ENCODE data around the gene ZFHX3.

The ZFHX3 gene

GRCh38 chr16:72860726-72861562, 187.0 kb downstream of the ZFHX3 start:
- Histone ChIP-seq H4K20me1 (ENCODE audit: insufficient read depth, low read length) (peaks cover 2% of the 10 kb centered on the region; the same call in 1 of the 2 replicates), H3K36me3 (replicated peaks; ENCODE audit: low read depth, low read length) (no peaks in the 10 kb centered on the region), H3K9ac (ENCODE audit: low read length) (no peak overlapping the region), H3K4me3 (ENCODE audit: low read length) (no peak overlapping the region), H3K27me3 (ENCODE audit: low read depth, low read length) (no peaks in the 10 kb centered on the region), H3K79me2 (ENCODE audit: low read length) (no peaks in the 10 kb centered on the region), H3K4me2 (ENCODE audit: low read length) (no peak overlapping the region), H3K4me1 (ENCODE audit: low read length) (no peaks in the 10 kb centered on the region), H2AFZ (ENCODE audit: low read depth, low read length) (no peak overlapping the region), H3K9me3 (ENCODE audit: insufficient read depth, low read length) (no peaks in the 10 kb centered on the region), H3K27ac (ENCODE audit: low read length) (no peak overlapping the region)
- TF ChIP-seq, protein P1, sequence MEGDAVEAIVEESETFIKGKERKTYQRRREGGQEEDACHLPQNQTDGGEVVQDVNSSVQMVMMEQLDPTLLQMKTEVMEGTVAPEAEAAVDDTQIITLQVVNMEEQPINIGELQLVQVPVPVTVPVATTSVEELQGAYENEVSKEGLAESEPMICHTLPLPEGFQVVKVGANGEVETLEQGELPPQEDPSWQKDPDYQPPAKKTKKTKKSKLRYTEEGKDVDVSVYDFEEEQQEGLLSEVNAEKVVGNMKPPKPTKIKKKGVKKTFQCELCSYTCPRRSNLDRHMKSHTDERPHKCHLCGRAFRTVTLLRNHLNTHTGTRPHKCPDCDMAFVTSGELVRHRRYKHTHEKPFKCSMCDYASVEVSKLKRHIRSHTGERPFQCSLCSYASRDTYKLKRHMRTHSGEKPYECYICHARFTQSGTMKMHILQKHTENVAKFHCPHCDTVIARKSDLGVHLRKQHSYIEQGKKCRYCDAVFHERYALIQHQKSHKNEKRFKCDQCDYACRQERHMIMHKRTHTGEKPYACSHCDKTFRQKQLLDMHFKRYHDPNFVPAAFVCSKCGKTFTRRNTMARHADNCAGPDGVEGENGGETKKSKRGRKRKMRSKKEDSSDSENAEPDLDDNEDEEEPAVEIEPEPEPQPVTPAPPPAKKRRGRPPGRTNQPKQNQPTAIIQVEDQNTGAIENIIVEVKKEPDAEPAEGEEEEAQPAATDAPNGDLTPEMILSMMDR (IDR thresholded peaks at IDR 0.05; ENCODE audit: low read depth, low read length): no peak
- no peak for TF ChIP-seq EZH2phosphoT487 (IDR thresholded peaks at IDR 0.05; ENCODE audit: low read depth)

DNA sequence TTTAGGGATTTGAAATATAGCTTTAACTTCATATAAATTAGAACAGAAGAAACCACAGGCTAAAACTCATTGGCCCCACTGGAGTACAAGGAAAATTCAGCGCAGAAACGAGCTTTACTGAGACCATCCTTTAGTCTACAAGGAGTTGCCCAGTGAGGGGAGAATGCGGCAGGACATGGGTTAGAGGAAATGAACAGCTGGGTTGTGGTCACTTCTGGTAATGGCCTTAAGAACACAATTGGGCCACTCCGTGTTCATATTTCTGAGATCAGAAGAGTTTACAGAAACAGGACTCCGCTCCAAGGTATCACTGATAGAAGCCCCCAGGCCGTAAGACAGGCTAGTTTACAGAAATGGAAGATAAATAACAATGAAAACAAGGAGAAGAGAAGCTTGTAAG, 188.3 kb downstream of the ZFHX3 start:
- H3K9me3 ChIP-seq (ENCODE audit: insufficient read depth, low read length): no peaks in the 10 kb centered on the region

GRCh38 chr16:72858665-72859493, 189.0 kb downstream of the ZFHX3 start:
- Histone ChIP-seq H2AFZ (ENCODE audit: low read depth, low read length) (no peak overlapping the region), H3K4me1 (ENCODE audit: low read length) (peaks cover 2% of the 10 kb centered on the region), H3K36me3 (replicated peaks; ENCODE audit: low read depth, low read length) (no peaks in the 10 kb centered on the region), H3K4me3 (ENCODE audit: low read length) (no peak overlapping the region), H3K27me3 (ENCODE audit: low read depth, low read length) (no peaks in the 10 kb centered on the region), H3K27ac (ENCODE audit: low read length) (no peak overlapping the region), H3K9ac (ENCODE audit: low read length) (no peak overlapping the region), H3K9me3 (ENCODE audit: insufficient read depth, low read length) (no peaks in the 10 kb centered on the region), H3K4me2 (ENCODE audit: low read length) (no peak overlapping the region), H4K20me1 (ENCODE audit: insufficient read depth, low read length) (peaks cover 2% of the 10 kb centered on the region; the same call in 1 of the 2 replicates), H3K79me2 (ENCODE audit: low read length) (no peaks in the 10 kb centered on the region)
- TF ChIP-seq, protein P1 (IDR thresholded peaks at IDR 0.05; ENCODE audit: low read depth, low read length): no peak
- no peak for TF ChIP-seq EZH2phosphoT487 (IDR thresholded peaks at IDR 0.05; ENCODE audit: low read depth)

More for the DNA sequence above, 188.3 kb downstream of the ZFHX3 start:
- H3K4me1 ChIP-seq (ENCODE audit: low read length): no peaks in the 10 kb centered on the region
- H2AFZ ChIP-seq (ENCODE audit: low read depth, low read length): no peak overlapping the region
- H4K20me1 ChIP-seq (ENCODE audit: insufficient read depth, low read length): peaks cover 2% of the 10 kb centered on the region; the same call in 1 of the 2 replicates
- H3K4me3 ChIP-seq (ENCODE audit: low read length): no peak overlapping the region
- TF ChIP-seq, protein P1 (IDR thresholded peaks at IDR 0.05; ENCODE audit: low read depth, low read length): no peak
- TF ChIP-seq EZH2phosphoT487 (IDR thresholded peaks at IDR 0.05; ENCODE audit: low read depth): no peak
- no peaks in the 10 kb centered on the region for H3K36me3 ChIP-seq (replicated peaks; ENCODE audit: low read depth, low read length)
- H3K4me2 ChIP-seq (ENCODE audit: low read length): no peak overlapping the region
- no peaks in the 10 kb centered on the region for H3K79me2 ChIP-seq (ENCODE audit: low read length)
- no peaks in the 10 kb centered on the region for H3K27me3 ChIP-seq (ENCODE audit: low read depth, low read length)
- no peak overlapping the region for H3K27ac ChIP-seq (ENCODE audit: low read length)
- H3K9ac ChIP-seq (ENCODE audit: low read length): no peak overlapping the region
